Liver (tissue), 9 donors: ENCODE measurements around the gene FAM9A. TPM values are rescaled to one million over a fixed set of nuclear protein-coding genes. Genes with fewer than 3 reads are reported as not detected.

ENCODE experiments used
- DNase-seq: peaks from one replicate; pipeline ENCODE4 v3.0.0-alpha.2; 2017; ENCODE audit warnings: low spot score
- H3K27ac ChIP-seq, 2 donors: one replicate each; pipeline ENCODE4 v1.7.0; 2013; ENCODE audit warnings: inconsistent platforms in 2 of 2, low read length in 2 of 2, control low read depth in 1 of 2, low read depth in 1 of 2, mild to moderate bottlenecking in 1 of 2
- H3K27me3 ChIP-seq, 4 donors: one replicate each; pipeline versions ENCODE4 v1.6.1 to v1.7.0; 2013; ENCODE audit warnings: low read length in 3 of 4, inconsistent platforms in 1 of 4, mild to moderate bottlenecking in 1 of 4, moderate library complexity in 1 of 4; ENCODE audit not compliant: control insufficient read depth in 4 of 4, insufficient read depth in 4 of 4
- H3K36me3 ChIP-seq, 4 donors: one replicate each; pipeline versions ENCODE4 v1.6.1 to v1.7.0; 2013; ENCODE audit warnings: low read length in 3 of 4, mild to moderate bottlenecking in 3 of 4, low read depth in 1 of 4, moderate library complexity in 1 of 4; ENCODE audit not compliant: control insufficient read depth in 4 of 4, insufficient read depth in 3 of 4
- H3K4me1 ChIP-seq, 4 donors: one replicate each; pipeline versions ENCODE4 v1.6.1 to v1.7.0; 2013; ENCODE audit warnings: low read length in 3 of 4, mild to moderate bottlenecking in 3 of 4, moderate library complexity in 1 of 4; ENCODE audit not compliant: control insufficient read depth in 4 of 4, insufficient read depth in 4 of 4
- H3K4me3 ChIP-seq, 3 donors: one replicate each; pipeline versions ENCODE4 v1.6.1 to v1.7.0; 2013; ENCODE audit warnings: low read length in 3 of 3, control low read depth in 1 of 3, low read depth in 1 of 3, mild to moderate bottlenecking in 1 of 3
- H3K9ac ChIP-seq, 2 donors: one replicate each; pipeline ENCODE4 v1.7.0; 2013; ENCODE audit warnings: low read length in 2 of 2, mild to moderate bottlenecking in 2 of 2, moderate library complexity in 2 of 2, control low read depth in 1 of 2, low read depth in 1 of 2
- H3K9me3 ChIP-seq, 4 donors: one replicate each; pipeline versions ENCODE4 v1.6.1 to v1.7.0; 2013; ENCODE audit warnings: low read length in 3 of 4; ENCODE audit not compliant: control insufficient read depth in 4 of 4
- ATF3 ChIP-seq: IDR thresholded peaks from 2 replicates; pipeline ENCODE4 v1.6.1; 2016; ENCODE audit warnings: antibody characterized with exemption
- CTCF ChIP-seq: fragments of 150-350 bp; IDR thresholded peaks from 2 replicates; pipeline ENCODE4 v1.5.1; 2017; ENCODE audit warnings: improper control_type of control experiment, low read depth, low read length; ENCODE audit not compliant: missing input control
- EGR1 ChIP-seq, 2 donors: IDR thresholded peaks; 2 replicates each; pipeline ENCODE4 v1.6.1; 2016 to 2018; ENCODE audit warnings: antibody characterized with exemption in 2 of 2, low read depth in 2 of 2
- FOXA1 ChIP-seq: IDR thresholded peaks from 2 replicates; pipeline ENCODE4 v1.6.1; 2016; ENCODE audit warnings: antibody characterized with exemption
- FOXA2 ChIP-seq: IDR thresholded peaks from 2 replicates; pipeline ENCODE4 v1.6.1; 2016; ENCODE audit warnings: antibody characterized with exemption
- GABPA ChIP-seq, 2 donors: IDR thresholded peaks in 1 of 2; conservative IDR thresholded peaks in 1 of 2; 2 replicates each; pipeline ENCODE4 v1.6.1; 2016; ENCODE audit warnings: antibody characterized with exemption in 2 of 2, mild to moderate bottlenecking in 1 of 2, moderate library complexity in 1 of 2
- HNF4A ChIP-seq, 2 donors: conservative IDR thresholded peaks; 2 replicates each; pipeline ENCODE4 v1.6.1; 2016; ENCODE audit warnings: antibody characterized with exemption in 2 of 2, mild to moderate bottlenecking in 2 of 2
- HNF4G ChIP-seq: IDR thresholded peaks from 2 replicates; pipeline ENCODE4 v1.6.1; 2016; ENCODE audit warnings: antibody characterized with exemption
- JUND ChIP-seq, 2 donors: IDR thresholded peaks; 2 replicates each; pipeline ENCODE4 v1.6.1; 2016; ENCODE audit warnings: antibody characterized with exemption in 2 of 2
- MAX ChIP-seq: IDR thresholded peaks from 2 replicates; pipeline ENCODE4 v1.6.1; 2016; ENCODE audit warnings: antibody characterized with exemption
- NR2F2 ChIP-seq: IDR thresholded peaks from 2 replicates; pipeline ENCODE4 v1.6.1; 2016; ENCODE audit warnings: antibody characterized with exemption
- RAD21 ChIP-seq, 2 donors: IDR thresholded peaks; 2 replicates each; pipeline ENCODE4 v1.6.1; 2016; ENCODE audit warnings: antibody characterized with exemption in 2 of 2, mild to moderate bottlenecking in 2 of 2
- REST ChIP-seq: IDR thresholded peaks from 2 replicates; pipeline ENCODE4 v1.6.1; 2016; ENCODE audit warnings: antibody characterized with exemption, mild to moderate bottlenecking
- RXRA ChIP-seq, 2 donors: IDR thresholded peaks; 2 replicates each; pipeline ENCODE4 v1.6.1; 2017 to 2018; ENCODE audit warnings: antibody characterized with exemption in 2 of 2, mild to moderate bottlenecking in 1 of 2
- SP1 ChIP-seq: IDR thresholded peaks from 2 replicates; pipeline ENCODE4 v1.6.1; 2018; ENCODE audit warnings: antibody characterized with exemption, mild to moderate bottlenecking
- TAF1 ChIP-seq: conservative IDR thresholded peaks from 2 replicates; pipeline ENCODE4 v1.6.1; 2016; ENCODE audit warnings: antibody characterized with exemption, mild to moderate bottlenecking
- YY1 ChIP-seq: IDR thresholded peaks from 2 replicates; pipeline ENCODE4 v1.6.1; 2016; ENCODE audit warnings: antibody characterized with exemption, mild to moderate bottlenecking
- ZBTB33 ChIP-seq: IDR thresholded peaks from 2 replicates; pipeline ENCODE4 v1.6.1; 2016; ENCODE audit warnings: antibody characterized with exemption
- WGBS: extraction: QIAGEN DNeasy Blood & Tissue Kit; methylation state at CpG from one replicate; pipeline ENCODE4 v1.1.7; 2013; 5-methylcytosine and 5-hydroxymethylcytosine counted together
- polyA plus RNA-seq, 2 donors: library from polyadenylated mRNA; stranded (reverse) in 1 of 2; unstranded in 1 of 2; fragments of 200-250 nt in 1 of 2; fragments of >200 nt in 1 of 2; fragmentation: Nextera tagmentation in 1 of 2; extraction: Ambion mirVana in 1 of 2; gene quantifications; one replicate each; pipeline versions ENCODE4 v1.2.1 to v1.2.3, GENCODE V29; 2013 to 2015
- total RNA-seq, 2 donors: library from RNA; depleted of rRNA; stranded (reverse); fragments of >200 nt; gene quantifications; one replicate each; pipeline ENCODE4 v1.2.3, GENCODE V29; 2014
- donor health status: healthy.
- donor health status: healthy.
- donor health status: healthy.
- donor health status: healthy.
- donor health status: healthy.

The FAM9A gene
- total and polyA plus RNA-seq, 4 donors = 0.51 TPM; not detected in 3

- no peak for DNase-seq
- no peak overlapping the region for H3K9ac ChIP-seq
- H3K27ac ChIP-seq = peak overlapping the region in 1 of 2 donors; percentile 10
- no peak overlapping the region for H3K4me3 ChIP-seq
- no peaks in the 10 kb centered on the region for H3K9me3 ChIP-seq
- no peak for TF ChIP-seq NR2F2
- no peak for TF ChIP-seq JUND (IDR thresholded peaks at IDR 0.05)
- no peak for TF ChIP-seq TAF1
- no peak for TF ChIP-seq ZBTB33
- TF ChIP-seq CTCF = peak; percentile 11
- no peak for TF ChIP-seq REST
- no peak for TF ChIP-seq FOXA1
- TF ChIP-seq RXRA (IDR thresholded peaks at IDR 0.05) = no peak
- WGBS = 87% methylated on average over 2 of the region's 2 CpGs
- peaks cover 0 to 3% (median under 1%) of the 10 kb centered on the region in 4 donors for H3K27me3 ChIP-seq
- H3K4me1 ChIP-seq = peaks cover 4 to 25% (median 15%) of the 10 kb centered on the region in 4 donors
- no peaks in the 10 kb centered on the region for H3K36me3 ChIP-seq
Observed at GRCh38 chrX:8849945-8850344, 48.8 kb upstream of the FAM9A start.

- no peak overlapping the region for H3K9ac ChIP-seq
- no peak overlapping the region for H3K4me3 ChIP-seq
- H3K27ac ChIP-seq = peak overlapping the region in 1 of 2 donors; percentile 10
- peaks cover 0 to 3% (median under 1%) of the 10 kb centered on the region in 4 donors for H3K27me3 ChIP-seq
- no peaks in the 10 kb centered on the region for H3K36me3 ChIP-seq
- no peaks in the 10 kb centered on the region for H3K9me3 ChIP-seq
- H3K4me1 ChIP-seq = peaks cover 4 to 25% (median 15%) of the 10 kb centered on the region in 4 donors
- WGBS = 27% methylated on average over 2 of the region's 2 CpGs
- DNase-seq = no peak
- peak in 1 of 2 donors; percentile 66 for TF ChIP-seq JUND (IDR thresholded peaks at IDR 0.05)
- peak; percentile 39 for TF ChIP-seq SP1
- TF ChIP-seq GABPA (IDR thresholded peaks at IDR 0.05 in 1 of 2, conservative IDR thresholded peaks at IDR 0.05 in 1 of 2) = no peak
- TF ChIP-seq CTCF = no peak
- no peak for TF ChIP-seq ATF3
- TF ChIP-seq ZBTB33 = peak; percentile 51
- peak; percentile 50 for TF ChIP-seq MAX
- TF ChIP-seq NR2F2 = peak; percentile 76
- no peak for TF ChIP-seq YY1
- no peak for TF ChIP-seq FOXA1
- TF ChIP-seq EGR1 (IDR thresholded peaks at IDR 0.05; ENCODE audit: low read depth in 2 of 2) = no peak
- peak; percentile 25 for TF ChIP-seq HNF4G
- peak in 1 of 2 donors; percentile 43 for TF ChIP-seq RAD21 (IDR thresholded peaks at IDR 0.05)
- TF ChIP-seq RXRA (IDR thresholded peaks at IDR 0.05) = peak; percentile 50 to 77
- peak; percentile 32 for TF ChIP-seq FOXA2
- TF ChIP-seq HNF4A (conservative IDR thresholded peaks at IDR 0.05) = peak; percentile 85 to 89
Observed at GRCh38 chrX:8849458-8849857, 48.3 kb upstream of the FAM9A start.
